HL-60/S4 treated with retinoic acid at 250 ng/mL for 4 days and 3 days (cell line): Measurements from ENCODE around the gene MZB1.

Experiments used
- in situ Hi-C: fragments of 300-500 bp; cut with MboI; formaldehyde crosslinking; loops from 2 replicates; pipeline ENCODE4 v1.7.0; 2022; ENCODE audit warnings: low sequenced_read_pairs

The MZB1 gene

GRCh38 chr5:139389701-139390638 lies at the start of gene MZB1:
TSS of gene MZB1 (minus strand) at chr5:139389913. CDS start at chr5:139389856, 57 bp downstream.
- in situ Hi-C loops: no loop called here

GRCh38 chr5:139439013-139439903 lies 49.5 kb upstream of the MZB1 start, which contains the start of gene DNAJC18:
TSS of gene DNAJC18 (minus strand) at chr5:139439525. CDS start at chr5:139439445, 80 bp downstream.
- in situ Hi-C loops: no loop called here

- in situ Hi-C loops: no loop called here
These were observed 48.9 kb upstream of the MZB1 start for GRCh38 chr5:139438707-139439012.

- in situ Hi-C loops: no loop called here
These were observed 46.0 kb upstream of the MZB1 start for GRCh38 chr5:139435676-139436075.

- in situ Hi-C loops: no loop called here
These were observed 42.0 kb upstream of the MZB1 start for GRCh38 chr5:139431706-139432105.

GRCh38 chr5:139430015-139430414 lies 40.3 kb upstream of the MZB1 start:
- in situ Hi-C loops: no loop called here

GRCh38 chr5:139426203-139426885 lies 36.6 kb upstream of the MZB1 start:
- in situ Hi-C loops: loop anchor here (10.0 kb wide), 1 partner anchor 88 kb away; no protein-coding TSS in a partner anchor

GRCh38 chr5:139425497-139425896 lies 35.8 kb upstream of the MZB1 start:
- in situ Hi-C loops: loop anchor here (10.0 kb wide), 1 partner anchor 89 kb away; no protein-coding TSS in a partner anchor

- in situ Hi-C loops: loop anchor here (10.0 to 25.0 kb wide), 2 partner anchors 92 to 340 kb away; no protein-coding TSS in a partner anchor
These were observed 32.7 kb upstream of the MZB1 start for GRCh38 chr5:139422307-139422893.

- in situ Hi-C loops: loop anchor here (10.0 to 25.0 kb wide), 2 partner anchors 95 to 343 kb away; no protein-coding TSS in a partner anchor
These were observed 29.8 kb upstream of the MZB1 start for GRCh38 chr5:139419226-139420192.

GRCh38 chr5:139418793-139419192 lies 29.1 kb upstream of the MZB1 start:
- in situ Hi-C loops: loop anchor here (25.0 kb wide), 1 partner anchor 344 kb away; no protein-coding TSS in a partner anchor

GRCh38 chr5:139417214-139417613 lies 27.5 kb upstream of the MZB1 start:
- in situ Hi-C loops: loop anchor here (25.0 kb wide), 1 partner anchor 345 kb away; no protein-coding TSS in a partner anchor

GRCh38 chr5:139416651-139417050 lies 26.9 kb upstream of the MZB1 start:
- in situ Hi-C loops: loop anchor here (25.0 kb wide), 1 partner anchor 346 kb away; no protein-coding TSS in a partner anchor

- in situ Hi-C loops: loop anchor here (25.0 kb wide), 1 partner anchor 346 kb away; no protein-coding TSS in a partner anchor
These were observed 26.2 kb upstream of the MZB1 start for GRCh38 chr5:139415869-139416268.

GRCh38 chr5:139415221-139415861 lies 25.6 kb upstream of the MZB1 start:
- in situ Hi-C loops: loop anchor here (25.0 kb wide), 1 partner anchor 347 kb away; no protein-coding TSS in a partner anchor

GRCh38 chr5:139414581-139415130 lies 24.9 kb upstream of the MZB1 start:
- in situ Hi-C loops: loop anchor here (25.0 kb wide), 1 partner anchor 348 kb away; no protein-coding TSS in a partner anchor

- in situ Hi-C loops: loop anchor here (25.0 kb wide), 1 partner anchor 348 kb away; no protein-coding TSS in a partner anchor
These were observed 24.2 kb upstream of the MZB1 start for GRCh38 chr5:139413963-139414362.

GRCh38 chr5:139413153-139413552 lies 23.4 kb upstream of the MZB1 start:
- in situ Hi-C loops: loop anchor here (25.0 kb wide), 1 partner anchor 349 kb away; no protein-coding TSS in a partner anchor
